GM18526 (cell line): ENCODE measurements around the gene FBXW5.

Experiments
- POLR2A ChIP-seq: IDR thresholded peaks from 3 replicates; pipeline ENCODE4 v1.6.1; 2011; ENCODE audit not compliant: insufficient read length; ENCODE audit errors: extremely low read depth

The FBXW5 gene

DNA sequence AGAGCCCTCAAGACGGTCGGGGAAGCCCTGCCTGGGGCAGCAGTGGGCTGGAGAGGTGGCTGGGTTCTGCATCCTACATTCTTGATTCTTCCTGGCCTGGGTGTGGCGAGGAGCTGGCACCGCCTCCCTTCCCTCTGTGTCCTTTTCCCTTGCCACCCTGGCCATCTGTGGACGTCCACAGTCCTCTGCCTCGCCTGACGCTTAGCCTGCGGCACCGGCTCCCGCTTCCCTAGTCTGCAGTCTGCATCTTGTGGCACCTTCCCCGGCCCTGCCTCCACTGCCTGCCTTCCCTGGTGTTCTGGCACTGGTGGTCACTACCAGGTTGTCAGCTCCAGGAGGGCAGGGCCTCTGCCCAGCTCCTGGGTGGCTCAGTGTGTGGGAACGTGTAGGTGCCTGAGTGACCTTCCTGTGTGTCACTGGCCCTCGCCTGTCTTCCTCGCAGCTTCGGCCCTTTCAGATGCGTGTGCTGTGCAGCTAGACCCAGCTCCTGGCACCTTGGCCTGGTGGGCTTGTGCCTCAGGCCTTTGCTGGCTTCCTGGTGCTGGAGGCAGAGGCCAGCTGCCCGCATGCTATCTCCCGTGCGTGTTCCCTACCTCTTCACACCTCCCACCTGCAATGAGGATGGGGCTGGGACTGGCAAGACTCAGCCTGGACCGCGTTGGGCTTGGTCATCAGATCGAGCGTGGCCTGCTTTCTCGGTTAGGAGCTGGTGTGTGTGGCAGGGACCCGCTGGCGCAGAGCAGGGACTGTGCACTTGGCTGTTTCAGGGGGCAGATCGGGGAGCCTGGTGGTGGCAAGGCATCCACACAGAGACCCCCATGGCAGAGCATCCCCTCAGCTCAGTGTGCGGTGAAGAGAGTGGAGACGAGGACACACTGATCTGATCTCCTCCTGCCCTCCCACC lies 37.3 kb downstream of the FBXW5 start:
- no peak for TF ChIP-seq POLR2A

- TF ChIP-seq POLR2A, result no peak
Observed at GRCh38 chr9:136906266-136906665, 38.3 kb downstream of the FBXW5 start.

DNA sequence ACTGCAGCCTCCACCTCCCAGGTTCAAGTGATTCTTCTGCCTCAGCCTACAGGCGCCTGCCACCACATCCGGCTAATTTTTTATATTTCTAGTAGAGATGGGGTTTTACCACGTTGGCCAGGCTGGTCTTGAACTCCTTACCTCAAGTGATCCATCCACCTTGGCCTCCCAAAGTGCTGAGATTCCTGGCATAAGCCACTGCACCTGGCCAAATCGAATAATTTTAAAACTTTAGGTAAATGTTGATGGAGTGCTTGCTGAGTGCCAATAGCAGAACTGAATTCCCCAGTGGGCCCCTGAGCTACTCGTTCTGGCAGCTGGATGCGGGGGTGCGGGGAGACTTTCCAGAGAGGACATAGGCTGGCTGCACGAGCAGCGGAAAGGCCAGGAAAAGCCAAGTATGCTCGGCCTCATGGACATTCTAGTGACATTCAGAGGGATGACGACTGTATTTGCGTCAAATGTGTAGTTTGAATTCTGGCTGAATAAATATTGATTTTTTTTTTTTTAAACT lies 41.4 kb downstream of the FBXW5 start:
- TF ChIP-seq POLR2A, result no peak

DNA sequence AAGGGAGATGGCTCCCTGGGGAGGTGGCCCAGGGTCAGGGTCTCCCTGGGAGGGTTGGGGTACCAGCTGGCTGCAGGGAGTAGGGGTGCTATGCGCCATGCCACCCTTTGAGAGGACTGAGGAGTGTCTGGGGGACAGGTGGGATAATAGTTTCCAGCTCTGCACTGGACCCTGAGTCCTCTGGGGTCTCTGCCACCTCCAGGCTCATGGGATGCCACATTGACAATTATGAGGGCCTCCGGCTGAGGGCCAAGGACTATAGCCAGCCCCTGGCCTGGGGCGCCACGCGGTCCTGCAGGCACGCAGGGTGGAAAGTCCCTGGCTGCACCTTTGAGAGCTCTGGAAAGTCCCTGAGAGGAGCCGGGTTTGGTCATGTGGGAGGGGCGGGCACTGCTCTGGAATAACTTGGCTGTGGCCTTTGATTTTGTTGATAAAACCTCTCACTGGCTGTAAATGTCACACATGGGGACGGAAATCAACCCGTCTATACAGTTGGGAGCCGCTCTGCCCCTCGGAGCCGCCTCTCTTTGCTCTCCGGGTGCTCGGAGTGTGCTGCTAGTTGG lies 42.2 kb downstream of the FBXW5 start:
- peak; percentile 22 for TF ChIP-seq POLR2A

DNA sequence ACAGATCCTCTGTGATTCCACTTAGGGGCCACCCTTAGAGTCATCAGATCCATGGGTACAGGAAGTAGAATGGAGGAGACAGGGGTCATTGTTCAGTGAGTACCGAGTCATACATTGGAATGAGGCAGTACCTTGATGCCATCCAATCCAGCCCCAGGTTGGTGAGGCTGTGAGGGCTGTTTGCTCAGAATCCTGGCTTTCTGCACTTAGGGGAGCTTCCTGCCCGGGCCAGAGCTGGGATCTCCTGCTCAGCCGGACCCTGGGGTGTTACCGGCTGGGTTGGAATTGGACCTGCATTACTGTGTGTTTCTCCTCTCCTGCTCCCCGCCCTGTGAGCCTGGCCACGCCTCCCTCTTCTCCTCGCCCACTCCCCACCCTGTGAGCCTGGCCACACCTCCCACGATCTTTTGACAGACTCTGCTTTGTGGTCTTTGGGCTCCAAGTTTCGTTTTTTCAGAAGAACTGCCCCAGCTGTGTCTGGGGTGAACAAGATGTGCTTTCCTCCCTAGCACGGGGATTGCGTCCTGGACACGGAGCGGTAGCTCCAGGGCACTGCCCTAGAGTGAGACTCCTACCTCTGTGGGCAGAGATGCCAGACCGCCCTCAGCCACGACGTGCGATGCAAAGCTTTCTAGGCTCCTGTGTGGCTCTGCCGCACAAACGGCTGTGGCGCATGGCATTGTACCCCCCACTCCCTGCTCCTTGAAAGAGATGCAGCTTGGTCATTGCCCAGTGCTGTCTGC lies 42.9 kb downstream of the FBXW5 start:
- peak; percentile 61 for TF ChIP-seq POLR2A

- TF ChIP-seq POLR2A, result no peak
Observed at GRCh38 chr9:136900988-136901515, 43.5 kb downstream of the FBXW5 start.

GRCh38 chr9:136900556-136900955 lies 44.0 kb downstream of the FBXW5 start:
- no peak for TF ChIP-seq POLR2A

- no peak for TF ChIP-seq POLR2A
Observed at GRCh38 chr9:136899196-136899595, 45.3 kb downstream of the FBXW5 start.

DNA sequence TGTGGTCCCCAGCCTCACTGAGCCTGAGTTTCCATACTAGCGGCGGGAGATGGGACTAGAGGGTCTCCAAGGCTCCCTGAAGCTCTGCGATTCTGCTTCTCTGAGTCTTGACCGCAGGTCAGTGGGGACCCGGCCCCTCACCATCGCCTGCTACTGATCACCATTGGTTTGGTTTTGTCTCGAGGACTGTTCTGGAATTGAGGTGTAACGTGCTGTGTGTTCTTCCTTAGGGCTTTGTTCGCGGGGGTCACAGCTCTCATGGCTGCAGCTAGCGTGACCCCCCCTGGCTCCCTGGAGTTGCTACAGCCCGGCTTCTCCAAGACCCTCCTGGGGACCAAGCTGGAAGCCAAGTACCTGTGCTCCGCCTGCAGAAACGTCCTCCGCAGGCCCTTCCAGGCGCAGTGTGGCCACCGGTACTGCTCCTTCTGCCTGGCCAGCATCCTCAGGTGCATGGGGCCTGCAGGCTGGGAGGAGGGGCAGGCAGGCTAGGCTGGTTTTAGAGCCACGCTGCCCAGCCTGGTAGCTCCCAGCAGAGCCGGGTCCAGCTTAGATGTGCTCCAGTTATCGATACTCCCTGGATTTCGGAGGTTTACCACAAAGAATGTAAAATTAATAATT lies 45.9 kb downstream of the FBXW5 start:
- no peak for TF ChIP-seq POLR2A

DNA sequence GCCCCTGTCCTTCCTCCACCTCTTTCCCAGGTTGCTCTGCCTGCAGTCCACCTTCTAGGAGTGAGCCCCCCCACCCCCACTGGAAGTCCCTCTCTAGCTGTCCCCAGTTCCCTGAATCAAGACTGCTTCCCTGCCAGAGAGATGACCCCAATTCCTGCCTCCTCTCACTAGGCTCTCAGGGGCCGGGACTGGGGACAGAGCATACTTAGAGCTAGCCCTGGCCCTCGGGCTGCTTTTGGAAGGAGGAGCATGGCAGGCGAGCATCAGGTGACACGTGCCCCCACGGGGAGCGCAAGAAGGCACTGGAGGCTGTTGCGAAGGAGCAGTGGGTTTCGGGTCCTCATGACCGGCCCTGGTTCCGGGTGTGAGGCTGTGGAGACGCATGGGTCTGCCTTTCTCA lies 48.5 kb downstream of the FBXW5 start:
- TF ChIP-seq POLR2A, result no peak

- no peak for TF ChIP-seq POLR2A
Observed at GRCh38 chr9:136890661-136891060, 53.9 kb downstream of the FBXW5 start.
